ENCODE results near the gene PTPRR. TPM values are rescaled to one million over a fixed set of nuclear protein-coding genes. Genes with fewer than 3 reads are reported as not detected.

Gene PTPRR
- total RNA-seq, 1 experiment from 2014 or later: 0.46 TPM

DNA sequence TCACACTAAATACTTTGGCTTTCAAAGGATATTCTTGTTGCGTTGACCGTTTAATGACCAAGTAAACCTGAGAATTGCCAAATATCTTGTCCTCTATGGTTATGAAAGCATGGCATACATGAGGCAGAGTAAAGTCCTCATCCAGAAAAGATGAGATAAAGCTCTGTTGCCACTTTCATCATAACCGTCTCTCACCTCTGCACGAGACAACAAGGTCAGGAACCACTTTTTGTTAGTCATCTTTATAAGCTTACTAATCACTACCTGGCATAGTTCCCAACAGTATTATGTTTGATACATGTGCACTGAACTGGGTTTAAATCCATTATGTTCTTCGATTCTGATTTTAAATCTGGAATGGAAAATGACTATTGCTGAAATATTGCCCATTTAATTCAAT lies 314.6 kb downstream of the PTPRR start (continued):
- TF ChIP-seq, protein P1, sequence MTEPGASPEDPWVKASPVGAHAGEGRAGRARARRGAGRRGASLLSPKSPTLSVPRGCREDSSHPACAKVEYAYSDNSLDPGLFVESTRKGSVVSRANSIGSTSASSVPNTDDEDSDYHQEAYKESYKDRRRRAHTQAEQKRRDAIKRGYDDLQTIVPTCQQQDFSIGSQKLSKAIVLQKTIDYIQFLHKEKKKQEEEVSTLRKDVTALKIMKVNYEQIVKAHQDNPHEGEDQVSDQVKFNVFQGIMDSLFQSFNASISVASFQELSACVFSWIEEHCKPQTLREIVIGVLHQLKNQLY (CRISPR knock-in tag; IDR thresholded peaks at IDR 0.05): no peak
- TF ChIP-seq MYBL2 (CRISPR knock-in tag; IDR thresholded peaks at IDR 0.05): no peak
- no peak for TF ChIP-seq JAZF1 (CRISPR knock-in tag; IDR thresholded peaks at IDR 0.05)
- TF ChIP-seq, protein P2, sequence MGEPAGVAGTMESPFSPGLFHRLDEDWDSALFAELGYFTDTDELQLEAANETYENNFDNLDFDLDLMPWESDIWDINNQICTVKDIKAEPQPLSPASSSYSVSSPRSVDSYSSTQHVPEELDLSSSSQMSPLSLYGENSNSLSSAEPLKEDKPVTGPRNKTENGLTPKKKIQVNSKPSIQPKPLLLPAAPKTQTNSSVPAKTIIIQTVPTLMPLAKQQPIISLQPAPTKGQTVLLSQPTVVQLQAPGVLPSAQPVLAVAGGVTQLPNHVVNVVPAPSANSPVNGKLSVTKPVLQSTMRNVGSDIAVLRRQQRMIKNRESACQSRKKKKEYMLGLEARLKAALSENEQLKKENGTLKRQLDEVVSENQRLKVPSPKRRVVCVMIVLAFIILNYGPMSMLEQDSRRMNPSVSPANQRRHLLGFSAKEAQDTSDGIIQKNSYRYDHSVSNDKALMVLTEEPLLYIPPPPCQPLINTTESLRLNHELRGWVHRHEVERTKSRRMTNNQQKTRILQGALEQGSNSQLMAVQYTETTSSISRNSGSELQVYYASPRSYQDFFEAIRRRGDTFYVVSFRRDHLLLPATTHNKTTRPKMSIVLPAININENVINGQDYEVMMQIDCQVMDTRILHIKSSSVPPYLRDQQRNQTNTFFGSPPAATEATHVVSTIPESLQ (CRISPR knock-in tag; IDR thresholded peaks at IDR 0.05): no peak
- no peak for TF ChIP-seq TP53 (CRISPR knock-in tag; IDR thresholded peaks at IDR 0.05)
- no peak for TF ChIP-seq SMAD3 (CRISPR knock-in tag; IDR thresholded peaks at IDR 0.05; ENCODE audit: borderline replicate concordance)
- no peak for TF ChIP-seq ELF4 (CRISPR knock-in tag; IDR thresholded peaks at IDR 0.05; ENCODE audit: low read depth)
- TF ChIP-seq NR3C1 (CRISPR knock-in tag; conservative IDR thresholded peaks at IDR 0.05; ENCODE audit: low read depth): no peak
- no peak for TF ChIP-seq EMX1 (CRISPR knock-in tag; IDR thresholded peaks at IDR 0.05)

DNA sequence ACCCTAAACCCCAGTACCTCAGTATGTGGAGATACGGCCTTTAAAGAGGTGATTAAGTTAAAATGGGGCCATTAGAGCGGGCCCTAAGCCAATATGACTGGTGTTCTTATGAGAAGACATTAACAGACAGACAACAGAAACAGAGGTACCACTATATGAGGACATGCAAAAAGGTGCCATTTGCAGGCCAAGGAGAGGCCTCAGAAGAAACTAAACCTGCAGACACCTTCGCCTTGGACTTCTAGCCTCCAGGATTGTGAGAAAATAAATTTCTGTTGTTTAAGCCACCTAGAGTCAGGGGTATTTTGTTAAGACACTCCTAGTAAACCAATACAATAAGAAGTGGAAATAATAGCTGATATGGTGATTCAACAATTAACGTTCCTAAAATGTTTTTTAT lies 315.9 kb downstream of the PTPRR start:
- Mint-ChIP-seq H3K4me1 (peaks cover 19% of the 10 kb centered on the region), H3K9me3 (peaks cover 16% of the 10 kb centered on the region), H3K27ac (no peak overlapping the region), H3K36me3 (peaks cover 11% of the 10 kb centered on the region), H3K4me3 (no peak overlapping the region), H3K27me3 (ENCODE audit: low read depth) (peaks cover 18% of the 10 kb centered on the region)
- no peak for ATAC-seq
- DNase-seq (ENCODE audit: low spot score): no peak
- ChIA-PET CTCF (interaction anchor here (1.2 kb wide), 1 partner anchor 12 kb away, joined by 3 read pairs; no protein-coding TSS in a partner anchor), POLR2A (no interaction called here)
- TF ChIP-seq TCF7 (CRISPR knock-in tag; IDR thresholded peaks at IDR 0.05; ENCODE audit: low read depth) (no peak), JUN (CRISPR knock-in tag; IDR thresholded peaks at IDR 0.05) (no peak), NFE2L1 (CRISPR knock-in tag; IDR thresholded peaks at IDR 0.05) (no peak), ETV6 (CRISPR knock-in tag; IDR thresholded peaks at IDR 0.05) (no peak), SP1 (CRISPR knock-in tag; conservative IDR thresholded peaks at IDR 0.05) (no peak), MYBL2 (CRISPR knock-in tag; IDR thresholded peaks at IDR 0.05) (no peak), ELF4 (CRISPR knock-in tag; IDR thresholded peaks at IDR 0.05; ENCODE audit: low read depth) (no peak), ESRRA (CRISPR knock-in tag; IDR thresholded peaks at IDR 0.05; ENCODE audit: borderline replicate concordance) (no peak), ZNF423 (CRISPR knock-in tag; IDR thresholded peaks at IDR 0.05) (no peak), NFYB (CRISPR knock-in tag; conservative IDR thresholded peaks at IDR 0.05; ENCODE audit: low read depth) (no peak), RORB (CRISPR knock-in tag; IDR thresholded peaks at IDR 0.05) (no peak), PRRX2 (CRISPR knock-in tag; IDR thresholded peaks at IDR 0.05) (no peak), ATF1 (CRISPR knock-in tag; IDR thresholded peaks at IDR 0.05) (no peak), MXD4 (CRISPR knock-in tag; IDR thresholded peaks at IDR 0.05; ENCODE audit: borderline replicate concordance) (no peak)
- TF ChIP-seq, protein P3, sequence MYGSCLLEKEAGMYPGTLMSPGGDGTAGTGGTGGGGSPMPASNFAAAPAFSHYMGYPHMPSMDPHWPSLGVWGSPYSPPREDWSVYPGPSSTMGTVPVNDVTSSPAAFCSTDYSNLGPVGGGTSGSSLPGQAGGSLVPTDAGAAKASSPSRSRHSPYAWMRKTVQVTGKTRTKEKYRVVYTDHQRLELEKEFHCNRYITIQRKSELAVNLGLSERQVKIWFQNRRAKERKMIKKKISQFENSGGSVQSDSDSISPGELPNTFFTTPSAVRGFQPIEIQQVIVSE (CRISPR knock-in tag; IDR thresholded peaks at IDR 0.05; ENCODE audit: borderline replicate concordance): no peak
- TF ChIP-seq, protein P4, sequence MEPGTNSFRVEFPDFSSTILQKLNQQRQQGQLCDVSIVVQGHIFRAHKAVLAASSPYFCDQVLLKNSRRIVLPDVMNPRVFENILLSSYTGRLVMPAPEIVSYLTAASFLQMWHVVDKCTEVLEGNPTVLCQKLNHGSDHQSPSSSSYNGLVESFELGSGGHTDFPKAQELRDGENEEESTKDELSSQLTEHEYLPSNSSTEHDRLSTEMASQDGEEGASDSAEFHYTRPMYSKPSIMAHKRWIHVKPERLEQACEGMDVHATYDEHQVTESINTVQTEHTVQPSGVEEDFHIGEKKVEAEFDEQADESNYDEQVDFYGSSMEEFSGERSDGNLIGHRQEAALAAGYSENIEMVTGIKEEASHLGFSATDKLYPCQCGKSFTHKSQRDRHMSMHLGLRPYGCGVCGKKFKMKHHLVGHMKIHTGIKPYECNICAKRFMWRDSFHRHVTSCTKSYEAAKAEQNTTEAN (CRISPR knock-in tag; IDR thresholded peaks at IDR 0.05): no peak
- TF ChIP-seq, protein P5, sequence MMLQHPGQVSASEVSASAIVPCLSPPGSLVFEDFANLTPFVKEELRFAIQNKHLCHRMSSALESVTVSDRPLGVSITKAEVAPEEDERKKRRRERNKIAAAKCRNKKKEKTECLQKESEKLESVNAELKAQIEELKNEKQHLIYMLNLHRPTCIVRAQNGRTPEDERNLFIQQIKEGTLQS (CRISPR knock-in tag; conservative IDR thresholded peaks at IDR 0.05): no peak

Data from WTC11 (cell line).